GM12878 (cell line): Measurements from ENCODE around the gene PITPNM1. TPM values are rescaled to one million over a fixed set of nuclear protein-coding genes. Genes with fewer than 3 reads are reported as not detected.

Experiments
- ATAC-seq: fragments of 200-7000 bp; cut with Tn5 transposase; 3 replicates; pipeline ENCODE4 v1.9.1; 2020; ENCODE audit warnings: mild to moderate bottlenecking, moderate library complexity
- BruUV-seq: library from RNA; stranded (reverse); fragments of 400-500 nt; replicated peaks from 2 replicates; lab custom pipeline; 2021; lab: Mats Ljungman, UMichigan
- CTCF ChIA-PET: fragments of 300-600 bp; sonication (Branson Sonifier 250); formaldehyde crosslinking; extraction: SDS; loops from one replicate; lab custom pipeline; 2021; ENCODE audit warnings: inconsistent platforms; lab: Yijun Ruan, JAX
- POLR2A ChIA-PET: fragments of 350-600 bp; formaldehyde crosslinking; extraction: SDS; loops from one replicate; lab custom pipeline; 2021; ENCODE audit warnings: inconsistent platforms; lab: Charles Lee
- RAD21 ChIA-PET: fragments of 300-600 bp; sonication (Branson Sonifier 250); formaldehyde crosslinking; loops from one replicate; lab custom pipeline; 2023; ENCODE audit warnings: antibody characterized with exemption; ENCODE audit not compliant: unreplicated experiment; lab: Charles Lee
- SMC1A ChIA-PET: fragments of 300-600 bp; sonication (Branson Sonifier 250); formaldehyde crosslinking; loops from one replicate; lab custom pipeline; 2023; ENCODE audit not compliant: unreplicated experiment, uncharacterized antibody; lab: Charles Lee
- DNase-seq: peaks from one replicate; pipeline ENCODE4 v3.0.0-alpha.2; 2011; ENCODE audit warnings: low read depth, low spot score
- FAIRE-seq: peaks from 3 replicates; lab custom pipeline; 2011; peaks lifted over from hg19 to GRCh38; lab: Jason Lieb, UNC
- H2AFZ ChIP-seq: 2 replicates; pipeline ENCODE4 v1.6.0; 2011; ENCODE audit warnings: low read depth, low read length, control low read depth; ENCODE audit not compliant: control insufficient read depth
- H3K27ac ChIP-seq: 2 replicates; pipeline ENCODE4 v1.5.1; 2011; ENCODE audit warnings: control low read depth; ENCODE audit not compliant: control insufficient read depth, insufficient read depth
- H3K27me3 ChIP-seq, 2 experiments: replicated peaks in 1 of 2; 2 replicates each; pipeline versions ENCODE4 v1.6.0 to v1.6.1; 2011; ENCODE audit warnings: low read length in 1 of 2; ENCODE audit not compliant: control insufficient read depth in 2 of 2, insufficient read depth in 2 of 2
- H3K36me3 ChIP-seq, 2 experiments: 2 replicates each; pipeline ENCODE4 v1.5.1; 2011; ENCODE audit warnings: low read length in 1 of 2; ENCODE audit not compliant: control insufficient read depth in 2 of 2, insufficient read depth in 2 of 2
- H3K4me1 ChIP-seq: 2 replicates; pipeline ENCODE4 v1.6.1; 2011; ENCODE audit warnings: mild to moderate bottlenecking, low read length, moderate library complexity, mixed read lengths; ENCODE audit not compliant: control insufficient read depth, insufficient read depth
- H3K4me2 ChIP-seq: 2 replicates; pipeline ENCODE4 v1.6.0; 2011; ENCODE audit warnings: control low read depth; ENCODE audit not compliant: control insufficient read depth, insufficient read depth
- H3K4me3 ChIP-seq: fragments of 200-600 bp; sonication (generic); 2 replicates; pipeline ENCODE4 v1.5.1; 2016
- H3K79me2 ChIP-seq: 2 replicates; pipeline ENCODE4 v1.6.0; 2011; ENCODE audit warnings: low read length; ENCODE audit not compliant: control insufficient read depth, insufficient read depth
- H3K9ac ChIP-seq: 2 replicates; pipeline ENCODE4 v1.8.0; 2011; ENCODE audit warnings: low read length, control low read depth, mixed read lengths; ENCODE audit not compliant: control insufficient read depth, insufficient read depth
- H3K9me3 ChIP-seq: replicated peaks from 3 replicates; pipeline ENCODE4 v1.5.1; 2011; ENCODE audit warnings: mild to moderate bottlenecking, low read length; ENCODE audit not compliant: control insufficient read depth, insufficient read depth
- H4K20me1 ChIP-seq: 2 replicates; pipeline ENCODE4 v1.6.0; 2011; ENCODE audit not compliant: control insufficient read depth, insufficient read depth
- CREB1 ChIP-seq: IDR thresholded peaks from 2 replicates; pipeline ENCODE4 v1.6.1; 2012; ENCODE audit warnings: low read depth, mild to moderate bottlenecking, inconsistent platforms
- MLLT1 ChIP-seq: fragments of 450-650 bp; IDR thresholded peaks from 2 replicates; pipeline ENCODE4 v1.6.1; 2016; ENCODE audit warnings: mild to moderate bottlenecking
- STAT3 ChIP-seq: IDR thresholded peaks from 2 replicates; pipeline ENCODE4 v1.6.1; 2011; ENCODE audit warnings: low read depth, low read length, improper control_type of control experiment
- WGBS: methylation state at CpG from one replicate; pipeline ENCODE4 v1.1.6; 2016; ENCODE audit warnings: low lambda C conversion rate; ENCODE audit not compliant: insufficient replicate concordance, insufficient coverage; ENCODE audit errors: missing lambda C conversion rate; 5-methylcytosine and 5-hydroxymethylcytosine counted together
- in situ Hi-C: fragments of 300-500 bp; cut with MboI; formaldehyde crosslinking; loops from 9 replicates; pipeline ENCODE4 v1.14.3; 2018; ENCODE audit warnings: mixed read lengths
- intact Hi-C: fragments of 100-400 bp; cut with micrococcal nuclease; formaldehyde crosslinking; loops from one replicate; pipeline ENCODE4 v1.14.2; 2022; ENCODE audit not compliant: unreplicated experiment
- polyA plus RNA-seq, 11 experiments: library from polyadenylated mRNA; depleted of rRNA in 4 of 11; unstranded in 6 of 11; stranded (reverse) in 5 of 11; fragments of >200 nt; fragmentation: Nextera tagmentation in 4 of 11; fragmentation: Illumina TruSeq in 1 of 11; extraction: Ambion mirVana in 4 of 11; extraction: Trizol in 1 of 11; gene quantifications; 1 replicate in 1 of 11; 2 replicates in 10 of 11; pipeline versions ENCODE4 v1.2.1 to v1.2.3, GENCODE V29; 2011 to 2016; ENCODE audit warnings: inconsistent platforms in 2 of 11, missing spikeins in 2 of 11, low read depth in 1 of 11
- total RNA-seq, 4 experiments: library from RNA; depleted of rRNA in 3 of 4; stranded (reverse); fragments of >200 nt in 3 of 4; fragmentation: Illumina TruSeq in 1 of 4; extraction: Trizol in 1 of 4; gene quantifications; 2 replicates each; pipeline versions ENCODE4 v1.2.1 to v1.2.3, GENCODE V29; 2013 to 2021

Gene PITPNM1
- total and polyA plus RNA-seq, 10 of the 15 experiments (the other 5 are each of a cell fraction or from before 2014, with no cell fraction given): 0.11 to 56.8 (median 16.5) TPM

GRCh38 chr11:67502328-67502979, 2.7 kb downstream of the PITPNM1 start:
- H3K79me2 ChIP-seq: peaks cover 28% of the 10 kb centered on the region
- no peaks in the 10 kb centered on the region for H3K9me3 ChIP-seq
- ChIA-PET SMC1A (no interaction called here), CTCF (interaction anchor here (0.6 to 0.7 kb wide), 2 partner anchors 382 to 883 kb away, joined by 3 to 5 read pairs; no protein-coding TSS in a partner anchor), POLR2A (interaction anchor here (0.5 to 1.3 kb wide), 5 partner anchors 12 to 150 kb away, joined by 3 to 4 read pairs (median 3); partner anchors contain the start of genes POLD4 and TBC1D10C), RAD21 (interaction anchor here (1.1 to 1.5 kb wide), 3 partner anchors 15 to 102 kb away, joined by 3 read pairs; no protein-coding TSS in a partner anchor)
- H3K4me3 ChIP-seq: no peak overlapping the region
- no TSS peak for BruUV-seq
- no peak overlapping the region for H3K27ac ChIP-seq
- no peak for DNase-seq
- H3K9ac ChIP-seq: no peak overlapping the region
- TF ChIP-seq CREB1: no peak
- ATAC-seq: no peak
- H3K4me2 ChIP-seq: no peak overlapping the region
- peaks cover 0 to 3% of the 10 kb centered on the region in 2 experiments; a peak in 2 of 4 replicates for H3K36me3 ChIP-seq
- H2AFZ ChIP-seq: no peak overlapping the region
- H3K4me1 ChIP-seq: peaks cover 23% of the 10 kb centered on the region
- intact Hi-C loops (no loop called here), in situ Hi-C loops (no loop called here)
- H3K27me3 ChIP-seq: no peaks in the 10 kb centered on the region
- 91% methylated on average over 18 of the region's 18 CpGs for WGBS
- no peaks in the 10 kb centered on the region for H4K20me1 ChIP-seq
- no peak for FAIRE-seq

GRCh38 chr11:67501854-67502253, 3.3 kb downstream of the PITPNM1 start:
- CTCF ChIA-PET: no interaction called here

More at GRCh38 chr11:67501854-67502253, 3.3 kb downstream of the PITPNM1 start:
- ATAC-seq: no peak
- H2AFZ ChIP-seq: no peak overlapping the region
- no peak overlapping the region for H3K9ac ChIP-seq
- SMC1A ChIA-PET: no interaction called here
- peaks cover 0 to 3% of the 10 kb centered on the region in 2 experiments; a peak in 2 of 4 replicates for H3K36me3 ChIP-seq
- peaks cover 19% of the 10 kb centered on the region for H3K4me1 ChIP-seq
- peaks cover 22% of the 10 kb centered on the region for H3K79me2 ChIP-seq
- in situ Hi-C loops: no loop called here
- TF ChIP-seq MLLT1: peak; percentile 31; the same call in 1 of the 2 replicates
- no peak for TF ChIP-seq STAT3
- TF ChIP-seq, all 136 proteins: peak for 1
- 99% methylated on average over 18 of the region's 18 CpGs for WGBS
- BruUV-seq: no TSS peak
- Histone ChIP-seq H3K4me3 (no peak overlapping the region), H3K27ac (no peak overlapping the region), H3K4me2 (no peak overlapping the region), H4K20me1 (no peaks in the 10 kb centered on the region), H3K9me3 (no peaks in the 10 kb centered on the region), H3K27me3 (no peaks in the 10 kb centered on the region)
- intact Hi-C loops: no loop called here
- DNase-seq: no peak
- FAIRE-seq: no peak
- POLR2A ChIA-PET: no interaction called here
- RAD21 ChIA-PET: interaction anchor here (1.1 to 1.5 kb wide), 3 partner anchors 14 to 101 kb away, joined by 3 read pairs; no protein-coding TSS in a partner anchor
